CD4-positive, CD25-positive, alpha-beta regulatory T cell (primary cell): ENCODE measurements around the gene SKIDA1. TPM values are rescaled to one million over a fixed set of nuclear protein-coding genes. Genes with fewer than 3 reads are reported as not detected.

Source experiments
- ATAC-seq, 2 donors: fragments of 150-1000 bp; cut with Tn5 transposase; one replicate each; pipeline ENCODE4 v1.10.0; 2021; ENCODE audit warnings: low read depth in 2 of 2, moderate number of reproducible peaks in 2 of 2, moderate library complexity in 1 of 2
- DNase-seq, 3 donors: peaks; one replicate each; pipeline versions ENCODE4 v3.0.0 to v3.0.0-alpha.2; 2012 to 2022; ENCODE audit warnings: mixed read lengths in 1 of 3
- H3K27ac ChIP-seq: one replicate; pipeline ENCODE4 v1.7.0; 2013; ENCODE audit warnings: mild to moderate bottlenecking, low read length; ENCODE audit not compliant: insufficient read depth, poor library complexity, severe bottlenecking
- H3K27me3 ChIP-seq: one replicate; pipeline ENCODE4 v1.7.0; 2013; ENCODE audit warnings: low read length; ENCODE audit not compliant: control insufficient read depth, insufficient read depth
- H3K36me3 ChIP-seq: one replicate; pipeline ENCODE4 v1.7.0; 2013; ENCODE audit warnings: mild to moderate bottlenecking, low read length, moderate library complexity; ENCODE audit not compliant: control insufficient read depth, insufficient read depth
- H3K4me1 ChIP-seq: 2 replicates; pipeline ENCODE4 v1.7.0; 2013; ENCODE audit warnings: mild to moderate bottlenecking, low read length; ENCODE audit not compliant: insufficient read depth, control insufficient read depth, poor library complexity, severe bottlenecking
- H3K4me3 ChIP-seq: one replicate; pipeline ENCODE4 v1.7.0; 2013; ENCODE audit warnings: low read depth, mild to moderate bottlenecking, low read length, moderate library complexity
- H3K9me3 ChIP-seq, 2 experiments: 1 replicate in 1 of 2; 2 replicates in 1 of 2; pipeline ENCODE4 v1.7.0; 2013; ENCODE audit warnings: low read length in 2 of 2, mild to moderate bottlenecking in 1 of 2, moderate library complexity in 1 of 2; ENCODE audit not compliant: control insufficient read depth in 2 of 2
- H3K27ac Mint-ChIP-seq, 3 donors: one replicate each; pipeline ENCODE4 v1.8.0; 2020 to 2022; ENCODE audit warnings: mild to moderate bottlenecking in 3 of 3, mixed read lengths in 3 of 3, moderate library complexity in 2 of 3
- H3K27me3 Mint-ChIP-seq: one replicate; pipeline ENCODE4 v1.8.0; 2022; ENCODE audit warnings: mild to moderate bottlenecking, mixed read lengths
- H3K36me3 Mint-ChIP-seq: one replicate; pipeline ENCODE4 v1.8.0; 2020; ENCODE audit warnings: mixed read lengths
- H3K4me1 Mint-ChIP-seq, 4 donors: one replicate each; pipeline ENCODE4 v1.8.0; 2020 to 2022; ENCODE audit warnings: mixed read lengths in 4 of 4, mild to moderate bottlenecking in 1 of 4
- H3K4me3 Mint-ChIP-seq, 4 donors: one replicate each; pipeline ENCODE4 v1.8.0; 2020 to 2022; ENCODE audit warnings: mild to moderate bottlenecking in 4 of 4, mixed read lengths in 4 of 4, moderate library complexity in 3 of 4
- H3K9me3 Mint-ChIP-seq, 7 donors: one replicate each; pipeline ENCODE4 v1.8.0; 2020 to 2022; ENCODE audit warnings: mixed read lengths in 7 of 7, mild to moderate bottlenecking in 3 of 7, moderate library complexity in 2 of 7
- polyA plus RNA-seq, 4 donors: library from polyadenylated mRNA; unstranded; fragments of 300-500 nt; fragmentation: Illumina TruSeq; gene quantifications; one replicate each; pipeline ENCODE4 v1.2.3, GENCODE V29; 2021
- total RNA-seq: library from RNA; stranded (reverse); gene quantifications from one replicate; pipeline ENCODE4 v1.2.3, GENCODE V29; 2022

The SKIDA1 gene
- total and polyA plus RNA-seq, 5 donors from 2014 or later = 0.10 TPM; not detected in 4

GRCh38 chr10:21501731-21502347 lies 23.6 kb downstream of the SKIDA1 start:
- Histone ChIP-seq H3K27me3 (peaks cover 41% of the 10 kb centered on the region), H3K9me3 (no peaks in the 10 kb centered on the region), H3K4me1 (peaks cover 16% of the 10 kb centered on the region), H3K27ac (no peak overlapping the region), H3K4me3 (no peak overlapping the region), H3K36me3 (no peaks in the 10 kb centered on the region)
- Mint-ChIP-seq H3K27ac (no peak overlapping the region), H3K27me3 (peaks cover 98% of the 10 kb centered on the region), H3K4me1 (peaks cover 7 to 13% (median 12%) of the 10 kb centered on the region in 4 donors), H3K9me3 (no peaks in the 10 kb centered on the region), H3K4me3 (no peak overlapping the region), H3K36me3 (no peaks in the 10 kb centered on the region)
- ATAC-seq = peak; percentile 25 to 32
- no peak for DNase-seq

- H3K4me1 Mint-ChIP-seq = peaks cover 7 to 14% (median 12%) of the 10 kb centered on the region in 4 donors
These were observed 24.4 kb downstream of the SKIDA1 start for GRCh38 chr10:21501091-21501490.

GRCh38 chr10:21500578-21500910 lies 24.9 kb downstream of the SKIDA1 start:
- no peaks in the 10 kb centered on the region for H3K36me3 ChIP-seq
- Mint-ChIP-seq H3K36me3 (no peaks in the 10 kb centered on the region), H3K9me3 (peaks cover 0 to 1% (median 0%) of the 10 kb centered on the region in 7 donors), H3K27me3 (peaks cover 87% of the 10 kb centered on the region), H3K4me3 (no peak overlapping the region), H3K4me1 (peaks cover 7 to 15% (median 13%) of the 10 kb centered on the region in 4 donors), H3K27ac (no peak overlapping the region)
- ATAC-seq (no peak), DNase-seq (no peak)
- peaks cover 27% of the 10 kb centered on the region for H3K4me1 ChIP-seq
- peaks cover 39% of the 10 kb centered on the region for H3K27me3 ChIP-seq
- H3K4me3 ChIP-seq = no peak overlapping the region
- H3K9me3 ChIP-seq = no peaks in the 10 kb centered on the region
- H3K27ac ChIP-seq = no peak overlapping the region

More at GRCh38 chr10:21501091-21501490, 24.4 kb downstream of the SKIDA1 start:
- DNase-seq = no peak
- H3K4me1 ChIP-seq = peaks cover 23% of the 10 kb centered on the region
- H3K9me3 Mint-ChIP-seq = peaks cover 0 to 1% (median 0%) of the 10 kb centered on the region in 7 donors
- no peak for ATAC-seq
- no peaks in the 10 kb centered on the region for H3K36me3 Mint-ChIP-seq
- no peak overlapping the region for H3K4me3 ChIP-seq
- H3K27me3 ChIP-seq = peaks cover 41% of the 10 kb centered on the region
- H3K27ac ChIP-seq = no peak overlapping the region
- peaks cover 90% of the 10 kb centered on the region for H3K27me3 Mint-ChIP-seq
- no peak overlapping the region for H3K4me3 Mint-ChIP-seq
- no peaks in the 10 kb centered on the region for H3K36me3 ChIP-seq
- peak overlapping the region in 1 of 3 donors; percentile 26 for H3K27ac Mint-ChIP-seq
- no peaks in the 10 kb centered on the region for H3K9me3 ChIP-seq

- no peak overlapping the region for H3K27ac ChIP-seq
- no peak overlapping the region for H3K27ac Mint-ChIP-seq
- no peaks in the 10 kb centered on the region for H3K9me3 ChIP-seq
- H3K4me3 ChIP-seq = no peak overlapping the region
- DNase-seq = no peak
- H3K4me1 Mint-ChIP-seq = peaks cover 12 to 20% (median 15%) of the 10 kb centered on the region in 4 donors
- H3K27me3 ChIP-seq = peaks cover 38% of the 10 kb centered on the region
- H3K36me3 Mint-ChIP-seq = no peaks in the 10 kb centered on the region
- peaks cover 34% of the 10 kb centered on the region for H3K4me1 ChIP-seq
- H3K4me3 Mint-ChIP-seq = peak overlapping the region in 1 of 4 donors; percentile 52
- H3K27me3 Mint-ChIP-seq = peaks cover 87% of the 10 kb centered on the region
- no peak for ATAC-seq
- H3K36me3 ChIP-seq = no peaks in the 10 kb centered on the region
- H3K9me3 Mint-ChIP-seq = peaks cover 0 to 3% (median 0%) of the 10 kb centered on the region in 7 donors
These were observed 25.5 kb downstream of the SKIDA1 start for GRCh38 chr10:21499701-21500577.

GRCh38 chr10:21498986-21499385 lies 26.5 kb downstream of the SKIDA1 start:
- H3K4me3 ChIP-seq = no peak overlapping the region
- H3K36me3 ChIP-seq = no peaks in the 10 kb centered on the region
- Mint-ChIP-seq H3K27me3 (peaks cover 82% of the 10 kb centered on the region), H3K9me3 (peaks cover 0 to 3% (median 0%) of the 10 kb centered on the region in 7 donors), H3K36me3 (no peaks in the 10 kb centered on the region), H3K4me3 (peak overlapping the region in 1 of 4 donors; percentile 85), H3K27ac (no peak overlapping the region), H3K4me1 (peaks cover 13 to 25% (median 19%) of the 10 kb centered on the region in 4 donors)
- no peak for ATAC-seq
- H3K9me3 ChIP-seq = no peaks in the 10 kb centered on the region
- H3K27me3 ChIP-seq = peaks cover 36% of the 10 kb centered on the region
- peaks cover 43% of the 10 kb centered on the region for H3K4me1 ChIP-seq
- H3K27ac ChIP-seq = no peak overlapping the region
- DNase-seq = no peak

GRCh38 chr10:21498377-21498776 lies 27.1 kb downstream of the SKIDA1 start:
- no peak overlapping the region for H3K27ac ChIP-seq
- Mint-ChIP-seq H3K27ac (no peak overlapping the region), H3K4me1 (peaks cover 13 to 28% (median 19%) of the 10 kb centered on the region in 4 donors), H3K9me3 (peaks cover 0 to 3% (median 0%) of the 10 kb centered on the region in 7 donors), H3K36me3 (no peaks in the 10 kb centered on the region), H3K27me3 (peaks cover 82% of the 10 kb centered on the region), H3K4me3 (peak overlapping the region in 3 of 4 donors; percentile 5 to 86 (median 85))
- H3K9me3 ChIP-seq = no peaks in the 10 kb centered on the region
- DNase-seq = no peak
- H3K36me3 ChIP-seq = no peaks in the 10 kb centered on the region
- H3K4me1 ChIP-seq = peaks cover 44% of the 10 kb centered on the region
- H3K4me3 ChIP-seq = no peak overlapping the region
- ATAC-seq = no peak
- H3K27me3 ChIP-seq = peaks cover 40% of the 10 kb centered on the region

- peaks cover 36% of the 10 kb centered on the region for H3K27me3 ChIP-seq
- peaks cover 0 to 3% (median 0%) of the 10 kb centered on the region in 7 donors for H3K9me3 Mint-ChIP-seq
- H3K4me1 ChIP-seq = peaks cover 44% of the 10 kb centered on the region
- DNase-seq (peak in 1 of 3 donors; percentile 23), ATAC-seq (no peak)
- H3K27ac Mint-ChIP-seq = no peak overlapping the region
- H3K36me3 Mint-ChIP-seq = no peaks in the 10 kb centered on the region
- peaks cover 13 to 28% (median 19%) of the 10 kb centered on the region in 4 donors for H3K4me1 Mint-ChIP-seq
- H3K27ac ChIP-seq = no peak overlapping the region
- H3K4me3 Mint-ChIP-seq = peak overlapping the region; percentile 78 to 86 (median 82)
- no peaks in the 10 kb centered on the region for H3K9me3 ChIP-seq
- peak overlapping the region; percentile 63 for H3K4me3 ChIP-seq
- H3K27me3 Mint-ChIP-seq = peaks cover 81% of the 10 kb centered on the region
- no peaks in the 10 kb centered on the region for H3K36me3 ChIP-seq
These were observed 28.2 kb downstream of the SKIDA1 start for GRCh38 chr10:21497177-21497807.
